GM12892 (cell line): ENCODE data around the gene MTARC1.

ENCODE experiments used
- DNase-seq: peaks from one replicate; pipeline ENCODE4 v3.0.0; 2011; ENCODE audit not compliant: insufficient read length
- FAIRE-seq: peaks from 2 replicates; lab custom pipeline; 2011; peaks lifted over from hg19 to GRCh38; lab: Jason Lieb, UNC
- POLR2A ChIP-seq: IDR thresholded peaks from 2 replicates; pipeline ENCODE4 v1.6.1; 2011; ENCODE audit warnings: low read depth, low read length, control low read depth
- POLR2AphosphoS5 ChIP-seq: IDR thresholded peaks from 2 replicates; pipeline ENCODE4 v1.6.1; 2011; ENCODE audit warnings: low read depth, low read length, control low read depth
- TAF1 ChIP-seq: IDR thresholded peaks from 2 replicates; pipeline ENCODE4 v1.6.1; 2011; ENCODE audit warnings: low read depth, mild to moderate bottlenecking, control low read depth, low read length, borderline replicate concordance

Gene MTARC1

DNA sequence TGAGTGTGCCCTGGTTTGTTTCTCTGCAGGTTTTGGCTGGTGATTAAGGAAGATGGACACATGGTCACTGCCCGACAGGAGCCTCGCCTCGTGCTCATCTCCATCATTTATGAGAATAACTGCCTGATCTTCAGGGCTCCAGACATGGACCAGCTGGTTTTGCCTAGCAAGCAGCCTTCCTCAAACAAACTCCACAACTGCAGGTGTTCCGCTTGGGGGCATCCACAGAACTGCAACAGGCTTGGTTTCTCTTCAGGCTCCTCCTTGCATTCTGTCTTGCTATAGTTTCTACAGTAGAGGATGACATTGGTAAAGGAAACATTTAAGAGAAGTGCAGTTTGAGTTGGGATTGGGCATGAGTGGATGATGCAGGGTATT, 31.8 kb upstream of the MTARC1 start:
- FAIRE-seq (no peak), DNase-seq (no peak)
- no peak for TF ChIP-seq POLR2AphosphoS5
- TF ChIP-seq POLR2A: no peak
- TF ChIP-seq TAF1: no peak

DNA sequence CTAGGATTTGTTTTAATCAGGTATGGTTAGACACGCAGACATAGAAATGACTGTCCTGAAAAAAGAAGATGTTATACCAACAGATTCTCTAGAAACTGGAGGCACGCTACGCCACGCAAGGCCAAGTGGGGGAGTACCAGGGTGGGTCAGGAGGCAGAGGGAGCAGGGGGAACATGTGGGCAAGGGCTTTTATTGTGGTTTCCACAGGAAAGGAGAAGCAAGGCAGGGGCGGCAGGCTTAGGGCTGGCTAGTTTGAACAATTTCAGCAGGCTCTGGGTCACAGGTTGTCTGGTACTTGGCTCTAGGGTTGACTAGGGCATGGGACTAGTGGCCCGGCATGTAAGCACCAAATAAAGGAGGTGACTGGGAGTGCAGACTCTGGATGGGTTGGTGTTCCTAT, 31.4 kb upstream of the MTARC1 start:
- DNase-seq: no peak
- no peak for TF ChIP-seq POLR2AphosphoS5
- TF ChIP-seq TAF1: no peak
- TF ChIP-seq POLR2A: no peak
- FAIRE-seq: no peak

DNA sequence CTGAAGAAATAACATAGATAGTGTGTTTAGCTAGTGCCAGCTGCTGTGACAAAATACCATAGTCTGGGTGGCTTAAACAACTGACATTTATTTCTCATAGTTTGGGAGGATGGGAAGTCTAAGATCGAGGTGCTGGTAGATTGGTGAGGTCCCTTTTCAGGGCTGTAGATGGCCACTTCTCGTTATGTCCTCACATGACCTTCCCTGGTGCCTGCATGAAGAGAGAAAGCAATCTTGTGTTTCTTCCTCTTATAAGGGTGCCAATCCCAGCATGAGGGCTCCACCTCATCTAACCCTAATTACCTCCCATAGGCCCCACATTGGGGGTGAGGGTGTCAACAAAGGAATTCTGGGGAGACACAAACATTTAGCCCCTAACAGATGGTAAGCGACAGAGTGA, 29.3 kb upstream of the MTARC1 start:
- TF ChIP-seq POLR2A (no peak), POLR2AphosphoS5 (no peak), TAF1 (no peak)
- FAIRE-seq (no peak), DNase-seq (no peak)

DNA sequence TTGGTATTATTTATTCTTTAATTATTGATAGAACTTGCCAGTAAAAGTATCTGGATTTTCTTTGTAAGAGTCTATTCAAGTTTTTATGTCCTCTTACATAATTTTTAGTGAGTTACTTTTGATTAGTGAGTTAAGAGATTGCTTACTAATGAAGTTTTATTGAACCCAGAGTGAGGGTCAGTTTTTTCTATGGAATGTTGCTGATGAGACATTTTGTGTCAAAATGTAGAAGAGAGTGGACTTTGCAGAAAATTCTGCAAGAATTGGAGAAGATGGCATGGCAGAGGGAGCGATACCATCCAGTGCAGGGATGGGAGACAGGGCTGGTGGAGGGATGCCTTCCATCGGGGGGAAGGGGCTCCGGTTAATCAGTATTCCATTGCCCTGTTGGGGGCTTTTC, 27.6 kb upstream of the MTARC1 start:
- TF ChIP-seq POLR2A (no peak), POLR2AphosphoS5 (no peak), TAF1 (no peak)
- DNase-seq (no peak), FAIRE-seq (no peak)

DNA sequence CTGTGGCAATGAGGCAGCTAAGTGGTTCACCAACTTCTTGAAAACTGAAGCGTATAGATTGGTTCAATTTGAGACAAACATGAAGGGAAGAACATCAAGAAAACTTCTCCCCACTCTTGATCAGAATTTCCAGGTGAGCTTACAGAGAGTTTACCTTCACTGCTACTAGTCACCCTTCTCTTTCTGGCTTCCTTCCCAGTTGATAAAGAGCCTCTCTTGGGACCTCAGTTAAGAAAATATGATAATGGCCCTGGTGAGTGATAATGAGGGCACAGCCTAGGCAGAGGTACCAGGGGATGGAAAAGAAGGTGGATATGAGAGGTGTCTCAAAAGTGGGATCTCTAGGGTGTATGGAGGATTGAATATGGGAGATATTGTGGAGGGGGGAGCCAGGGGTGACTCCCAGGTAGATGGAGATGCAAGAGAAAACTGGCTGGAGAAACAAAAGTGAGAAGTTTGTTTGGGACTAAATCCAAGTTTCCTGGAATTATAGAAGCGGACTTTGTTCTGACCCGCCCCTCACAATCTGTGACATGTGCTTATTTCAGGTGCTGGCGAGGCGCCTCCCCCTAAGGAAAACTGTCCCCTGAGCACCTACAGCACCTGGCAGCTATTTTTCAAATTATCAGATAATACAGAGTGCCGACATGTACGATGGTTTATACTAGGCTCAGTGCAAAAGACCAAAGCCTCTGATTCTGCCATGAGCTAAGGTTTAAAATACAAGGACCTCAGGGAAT, 24.9 kb upstream of the MTARC1 start:
- FAIRE-seq: no peak
- DNase-seq: no peak
- TF ChIP-seq POLR2A: no peak

DNA sequence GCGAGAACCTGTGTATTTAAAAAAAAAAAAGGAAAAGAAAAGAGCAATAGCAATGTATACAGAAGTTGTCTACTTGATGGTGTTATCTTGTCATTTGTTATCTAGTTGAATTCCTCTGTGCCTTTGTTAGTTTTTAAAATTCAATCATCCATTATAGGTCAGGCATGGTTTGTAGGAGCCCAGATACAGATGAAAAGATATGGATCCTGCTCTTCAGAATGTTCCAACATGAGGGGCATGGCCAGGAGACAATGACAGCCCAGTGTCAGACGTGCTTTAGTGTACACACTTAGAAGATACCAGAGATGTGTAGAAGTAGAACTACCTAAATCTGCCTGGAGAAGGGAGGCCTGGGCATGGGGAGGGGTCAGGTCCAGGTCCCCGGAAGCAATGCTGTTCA, 22.0 kb upstream of the MTARC1 start:
- no peak for FAIRE-seq
- no peak for DNase-seq
- TF ChIP-seq POLR2A (no peak), TAF1 (no peak), POLR2AphosphoS5 (no peak)

DNA sequence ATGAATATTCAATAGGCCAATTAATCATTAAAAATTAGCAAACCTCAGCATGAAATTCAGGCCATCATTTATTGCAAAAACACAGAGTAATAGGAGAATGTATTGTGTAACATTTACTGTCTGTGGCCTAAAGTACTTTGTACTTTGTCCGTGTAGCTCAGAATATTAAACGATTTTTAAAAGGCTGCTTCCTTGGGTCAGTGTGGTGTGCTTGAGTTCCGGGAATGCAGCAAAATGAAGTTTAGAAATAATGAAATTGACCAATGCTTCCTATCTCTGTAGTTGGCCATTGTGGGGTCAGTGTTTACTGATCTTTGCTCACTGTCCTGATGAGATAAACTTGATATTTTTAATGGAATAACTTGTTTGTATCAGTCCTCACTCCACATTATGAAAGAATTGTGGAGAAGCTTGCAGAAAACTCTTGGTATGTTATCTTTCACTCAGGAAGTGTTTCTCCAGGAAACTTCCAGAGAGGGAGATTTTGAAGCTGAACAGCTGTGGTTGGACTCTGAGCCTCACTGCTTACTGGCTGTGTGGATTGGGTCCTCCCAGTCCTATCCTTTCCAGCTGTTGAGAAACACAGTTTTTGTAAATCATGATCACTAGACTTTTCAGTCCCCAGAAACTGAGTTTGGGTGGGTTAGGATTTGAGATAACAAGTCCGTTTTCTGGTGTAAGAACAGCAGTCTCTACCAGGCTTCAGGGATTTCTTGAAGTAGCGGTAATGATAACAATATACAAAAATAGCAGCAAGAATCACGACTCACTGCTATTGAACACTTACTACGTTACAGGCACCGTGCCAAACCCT, 19.2 kb upstream of the MTARC1 start:
- FAIRE-seq (no peak), DNase-seq (no peak)
- no peak for TF ChIP-seq POLR2A
- TF ChIP-seq POLR2AphosphoS5: no peak
- TF ChIP-seq TAF1: no peak

DNA sequence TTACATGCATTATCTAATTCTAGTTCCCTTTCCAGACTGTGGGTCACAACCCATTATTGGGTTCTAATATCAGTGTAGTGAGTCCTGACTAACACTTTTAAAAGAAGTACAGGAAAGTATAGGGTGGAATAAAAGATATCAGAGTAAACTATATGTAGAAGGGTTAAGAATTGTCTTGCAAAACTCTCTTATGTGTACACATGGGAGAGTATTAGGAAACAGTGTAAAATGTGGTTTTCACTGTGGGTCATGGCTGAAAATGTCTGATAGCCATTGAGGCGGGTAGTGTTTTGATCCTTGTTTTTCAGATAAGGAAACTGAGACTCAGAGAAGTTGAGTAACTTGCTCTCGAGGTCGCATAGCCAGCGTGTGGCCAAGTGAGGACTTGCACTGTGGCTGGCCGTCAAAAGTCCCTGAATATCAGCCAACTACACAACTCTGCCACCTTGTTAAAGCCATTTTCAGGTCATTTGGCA, 18.5 kb upstream of the MTARC1 start:
- no peak for DNase-seq
- TF ChIP-seq POLR2A (no peak), POLR2AphosphoS5 (no peak), TAF1 (no peak)
- FAIRE-seq: peak; percentile 50

DNA sequence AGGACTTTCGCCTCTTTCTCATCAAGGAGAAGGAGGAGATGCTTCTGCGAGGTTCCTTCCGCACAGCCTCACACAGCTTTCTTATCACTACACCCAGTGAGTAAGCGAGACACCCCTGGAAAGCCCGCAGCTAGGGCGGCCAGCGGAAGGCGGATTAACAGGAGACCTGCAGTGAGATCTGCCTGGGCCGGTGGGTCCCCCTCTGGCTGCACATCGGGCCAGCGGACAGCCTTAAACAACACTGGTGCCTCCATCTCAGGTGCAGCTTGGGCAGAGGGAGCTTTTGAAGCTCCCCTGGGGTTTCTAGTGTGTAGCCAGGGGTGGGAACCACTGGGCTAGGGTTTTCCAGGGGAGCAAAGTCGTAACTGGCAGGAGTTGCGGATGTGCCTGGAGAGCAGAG, 17.5 kb upstream of the MTARC1 start:
- no peak for DNase-seq
- FAIRE-seq: no peak
- TF ChIP-seq POLR2AphosphoS5: no peak

DNA sequence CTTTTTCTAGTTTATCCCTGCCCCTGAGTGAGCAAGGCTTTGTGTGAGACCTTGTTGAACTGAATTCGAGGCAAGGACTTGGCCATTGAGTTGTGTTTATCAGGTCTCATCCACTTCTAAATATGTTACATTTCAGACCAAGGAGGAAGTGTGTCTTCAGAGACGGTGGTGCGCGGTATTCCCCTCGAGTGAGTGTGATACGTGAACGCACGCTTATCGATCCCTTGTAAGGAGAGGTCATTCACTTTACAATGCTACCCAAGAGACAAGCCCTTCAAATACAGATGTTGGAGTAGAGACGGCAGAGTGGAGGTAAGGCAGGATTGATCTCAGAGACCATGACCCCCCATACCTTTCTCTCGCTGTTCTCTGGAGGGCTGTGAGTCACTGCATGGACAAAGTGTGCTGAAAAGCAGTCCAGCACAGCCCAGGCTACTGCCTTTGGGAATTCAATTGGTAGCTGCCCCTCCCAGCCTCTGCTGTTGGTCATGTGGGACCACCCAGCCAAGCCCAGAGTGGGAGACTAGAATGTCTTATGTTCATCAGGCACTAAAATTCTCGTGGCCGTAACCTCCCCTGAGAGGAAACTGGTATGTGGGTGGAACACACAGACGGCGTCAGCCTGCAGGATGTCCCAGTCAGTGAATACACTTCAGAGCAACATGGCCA, 16.3 kb upstream of the MTARC1 start:
- TF ChIP-seq TAF1: peak; percentile 41; the same call in 1 of the 2 replicates
- TF ChIP-seq POLR2AphosphoS5: peak; percentile 57
- TF ChIP-seq POLR2A: peak; percentile 54
- DNase-seq (peak; percentile 29), FAIRE-seq (peak; percentile 97)

DNA sequence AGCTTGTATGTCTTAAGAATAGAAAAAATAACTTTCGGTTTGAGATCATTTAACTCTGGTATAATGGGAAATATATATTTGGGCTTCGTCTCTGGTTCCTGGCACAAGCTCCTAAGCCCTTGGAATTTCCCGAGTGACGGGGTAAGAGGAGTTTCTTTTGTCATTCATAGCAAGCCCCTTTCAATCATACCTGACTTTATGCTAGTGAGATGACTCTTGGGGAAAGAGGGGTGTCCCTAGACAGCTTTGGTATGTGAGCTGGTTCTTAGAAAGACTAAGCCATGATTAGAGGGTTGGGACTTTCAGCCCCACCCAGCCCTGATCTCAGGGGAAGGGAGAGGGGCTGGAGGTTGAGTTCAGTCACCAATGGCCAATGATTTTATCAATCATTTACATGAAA, 13.9 kb upstream of the MTARC1 start:
- no peak for TF ChIP-seq POLR2AphosphoS5
- no peak for TF ChIP-seq TAF1
- no peak for TF ChIP-seq POLR2A
- FAIRE-seq (no peak), DNase-seq (no peak)
